Peyer's patch (tissue), 4 donors: Measurements from ENCODE around the gene AP1B1. TPM values are rescaled to one million over a fixed set of nuclear protein-coding genes. Genes with fewer than 3 reads are reported as not detected.

Experiments
- DNase-seq, 3 donors: peaks; one replicate each; pipeline ENCODE4 v3.0.0-alpha.2; 2017 to 2019
- H3K27ac ChIP-seq, 4 donors: fragments of 200-600 bp; sonication (generic); one replicate each; pipeline ENCODE4 v1.5.1; 2016 to 2019
- H3K27me3 ChIP-seq, 2 donors: fragments of 200-600 bp; sonication (generic); one replicate each; pipeline ENCODE4 v1.5.1; 2019
- H3K36me3 ChIP-seq, 3 donors: fragments of 200-600 bp; sonication (generic); one replicate each; pipeline ENCODE4 v1.5.1; 2016 to 2019
- H3K4me1 ChIP-seq, 4 donors: fragments of 200-600 bp; sonication (generic); one replicate each; pipeline ENCODE4 v1.5.1; 2016 to 2019
- H3K4me3 ChIP-seq, 4 donors: fragments of 200-600 bp; sonication (generic); 1 replicate in 3 of 4; 2 replicates in 1 of 4; pipeline ENCODE4 v1.5.1; 2016 to 2019; ENCODE audit warnings: mild to moderate bottlenecking in 1 of 4
- H3K9me3 ChIP-seq, 4 donors: fragments of 200-600 bp; sonication (generic); one replicate each; pipeline ENCODE4 v1.5.1; 2016 to 2019; ENCODE audit warnings: mild to moderate bottlenecking in 1 of 4
- POLR2A ChIP-seq, 2 donors: fragments of 450-650 bp; IDR thresholded peaks; one replicate each; pipeline ENCODE4 v1.5.1; 2017; ENCODE audit warnings: antibody characterized with exemption in 2 of 2, mild to moderate bottlenecking in 2 of 2, moderate library complexity in 2 of 2
- total RNA-seq, 4 donors: library from RNA; depleted of rRNA; stranded (reverse); fragments of >200 nt; gene quantifications; one replicate each; pipeline ENCODE4 v1.1.0, GENCODE V29; 2016
- TF ChIP-seq, protein P1 (sequence below), 6 experiments: fragments of 450-650 bp in 4 of 6; fragments of 200-600 bp in 2 of 6; sonication (generic) in 1 of 6; IDR thresholded peaks; one replicate each; pipeline ENCODE4 v1.5.1; 2017 to 2019; ENCODE audit warnings: antibody characterized with exemption in 6 of 6, mild to moderate bottlenecking in 3 of 6, moderate library complexity in 1 of 6

AP1B1 gene
- total RNA-seq, 4 donors from 2014 or later = 109 to 135 (median 124) TPM

- TF ChIP-seq, protein P1, sequence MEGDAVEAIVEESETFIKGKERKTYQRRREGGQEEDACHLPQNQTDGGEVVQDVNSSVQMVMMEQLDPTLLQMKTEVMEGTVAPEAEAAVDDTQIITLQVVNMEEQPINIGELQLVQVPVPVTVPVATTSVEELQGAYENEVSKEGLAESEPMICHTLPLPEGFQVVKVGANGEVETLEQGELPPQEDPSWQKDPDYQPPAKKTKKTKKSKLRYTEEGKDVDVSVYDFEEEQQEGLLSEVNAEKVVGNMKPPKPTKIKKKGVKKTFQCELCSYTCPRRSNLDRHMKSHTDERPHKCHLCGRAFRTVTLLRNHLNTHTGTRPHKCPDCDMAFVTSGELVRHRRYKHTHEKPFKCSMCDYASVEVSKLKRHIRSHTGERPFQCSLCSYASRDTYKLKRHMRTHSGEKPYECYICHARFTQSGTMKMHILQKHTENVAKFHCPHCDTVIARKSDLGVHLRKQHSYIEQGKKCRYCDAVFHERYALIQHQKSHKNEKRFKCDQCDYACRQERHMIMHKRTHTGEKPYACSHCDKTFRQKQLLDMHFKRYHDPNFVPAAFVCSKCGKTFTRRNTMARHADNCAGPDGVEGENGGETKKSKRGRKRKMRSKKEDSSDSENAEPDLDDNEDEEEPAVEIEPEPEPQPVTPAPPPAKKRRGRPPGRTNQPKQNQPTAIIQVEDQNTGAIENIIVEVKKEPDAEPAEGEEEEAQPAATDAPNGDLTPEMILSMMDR (IDR thresholded peaks at IDR 0.05) = no peak
- no peak for TF ChIP-seq POLR2A (IDR thresholded peaks at IDR 0.05)
- Histone ChIP-seq H3K36me3 (no peaks in the 10 kb centered on the region), H3K4me3 (no peak overlapping the region), H3K27me3 (no peaks in the 10 kb centered on the region), H3K27ac (no peak overlapping the region), H3K4me1 (no peaks in the 10 kb centered on the region), H3K9me3 (no peaks in the 10 kb centered on the region)
- DNase-seq = no peak
These were observed 12.2 kb upstream of the AP1B1 start for GRCh38 chr22:29400576-29400975.

DNA sequence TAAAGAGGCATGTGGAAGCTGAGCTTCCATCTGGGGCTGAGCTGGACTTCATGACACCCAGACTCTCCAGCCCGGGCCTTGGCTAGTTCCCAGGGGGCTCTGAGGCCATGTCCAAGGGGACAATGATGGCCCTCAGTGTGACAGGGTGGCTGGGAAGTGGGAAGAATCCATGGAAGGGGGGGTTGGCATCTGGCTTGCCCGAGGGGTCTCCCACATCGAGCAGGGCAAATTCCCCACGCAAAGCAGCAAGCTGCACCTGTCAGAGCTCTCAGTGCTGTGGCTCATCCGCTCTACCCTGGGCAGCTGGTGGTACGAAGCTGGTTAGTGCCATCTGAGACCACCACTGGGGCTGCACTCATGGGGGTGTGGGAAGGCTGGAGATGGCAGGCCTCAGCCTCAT, 9.4 kb upstream of the AP1B1 start:
- H3K9me3 ChIP-seq = no peaks in the 10 kb centered on the region
- TF ChIP-seq POLR2A (IDR thresholded peaks at IDR 0.05) = no peak
- TF ChIP-seq, protein P1 (IDR thresholded peaks at IDR 0.05) = no peak
- peaks cover 0 to 20% (median 0%) of the 10 kb centered on the region in 4 donors for H3K4me1 ChIP-seq
- no peaks in the 10 kb centered on the region for H3K27me3 ChIP-seq
- H3K36me3 ChIP-seq = no peaks in the 10 kb centered on the region
- no peak overlapping the region for H3K4me3 ChIP-seq
- H3K27ac ChIP-seq = no peak overlapping the region
- no peak for DNase-seq

DNA sequence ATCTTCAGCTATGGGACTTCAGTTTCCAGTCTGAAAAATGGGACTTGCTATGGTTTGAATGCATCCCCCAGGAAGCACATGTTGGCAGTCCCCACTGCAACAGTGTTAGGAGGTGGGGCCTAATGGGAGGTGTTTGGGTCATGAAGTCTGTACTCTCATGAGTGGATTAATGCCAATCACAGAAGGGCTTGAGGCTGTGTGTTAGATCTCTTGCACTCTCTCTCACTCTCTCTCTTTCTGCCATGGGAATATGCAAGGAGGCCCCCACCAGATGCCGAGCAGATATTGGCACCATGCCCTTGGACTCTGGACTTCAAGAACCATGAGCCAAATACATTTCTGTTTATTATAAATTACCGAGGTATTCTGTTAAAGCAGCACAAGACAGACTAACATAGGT, 7.8 kb upstream of the AP1B1 start:
- no peak for DNase-seq
- no peak for TF ChIP-seq POLR2A (IDR thresholded peaks at IDR 0.05)
- TF ChIP-seq, protein P1 (IDR thresholded peaks at IDR 0.05) = no peak
- Histone ChIP-seq H3K9me3 (no peaks in the 10 kb centered on the region), H3K4me1 (peaks cover 0 to 21% (median 0%) of the 10 kb centered on the region in 4 donors), H3K4me3 (no peak overlapping the region), H3K36me3 (no peaks in the 10 kb centered on the region), H3K27ac (no peak overlapping the region), H3K27me3 (no peaks in the 10 kb centered on the region)

DNA sequence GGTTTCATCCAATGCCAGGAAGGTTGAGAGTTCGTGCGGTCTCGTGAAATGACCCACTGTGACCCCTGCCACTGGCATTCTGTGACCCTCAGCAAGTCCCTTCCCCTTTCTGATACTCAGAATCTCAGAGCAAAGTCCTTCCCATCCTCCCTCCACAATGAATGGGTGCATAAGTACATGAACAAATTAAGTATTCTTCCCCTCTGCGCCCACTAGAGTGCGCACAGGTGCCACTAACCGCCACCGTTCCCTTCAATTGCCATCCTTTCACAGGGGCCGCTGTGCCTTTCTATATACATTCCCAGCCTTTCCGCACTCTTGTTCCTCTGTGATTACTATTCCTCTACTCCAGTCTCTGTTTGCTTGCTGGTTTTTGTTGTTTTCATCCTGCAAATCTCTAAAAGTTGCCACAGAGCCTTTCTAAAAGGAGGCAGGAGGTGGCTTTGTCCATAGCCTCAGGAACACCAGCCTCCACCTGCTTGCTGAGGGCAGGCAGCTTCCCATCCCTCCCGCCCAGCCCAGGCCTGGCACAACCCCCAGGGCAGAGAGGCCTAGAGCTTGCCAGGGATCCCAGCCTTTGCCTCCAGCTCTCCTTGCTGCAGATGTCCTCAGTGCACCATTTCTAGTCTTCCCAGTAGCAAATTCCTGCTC, 6.7 kb upstream of the AP1B1 start:
- H3K27ac ChIP-seq = no peak overlapping the region
- no peaks in the 10 kb centered on the region for H3K9me3 ChIP-seq
- peak; percentile 73 to 91 (median 75) for DNase-seq
- H3K36me3 ChIP-seq = no peaks in the 10 kb centered on the region
- no peak overlapping the region for H3K4me3 ChIP-seq
- H3K4me1 ChIP-seq = peaks cover 0 to 21% (median 0%) of the 10 kb centered on the region in 4 donors
- no peaks in the 10 kb centered on the region for H3K27me3 ChIP-seq
- TF ChIP-seq, protein P1 (IDR thresholded peaks at IDR 0.05) = peak; percentile 48 to 87 (median 81)
- no peak for TF ChIP-seq POLR2A (IDR thresholded peaks at IDR 0.05)

DNA sequence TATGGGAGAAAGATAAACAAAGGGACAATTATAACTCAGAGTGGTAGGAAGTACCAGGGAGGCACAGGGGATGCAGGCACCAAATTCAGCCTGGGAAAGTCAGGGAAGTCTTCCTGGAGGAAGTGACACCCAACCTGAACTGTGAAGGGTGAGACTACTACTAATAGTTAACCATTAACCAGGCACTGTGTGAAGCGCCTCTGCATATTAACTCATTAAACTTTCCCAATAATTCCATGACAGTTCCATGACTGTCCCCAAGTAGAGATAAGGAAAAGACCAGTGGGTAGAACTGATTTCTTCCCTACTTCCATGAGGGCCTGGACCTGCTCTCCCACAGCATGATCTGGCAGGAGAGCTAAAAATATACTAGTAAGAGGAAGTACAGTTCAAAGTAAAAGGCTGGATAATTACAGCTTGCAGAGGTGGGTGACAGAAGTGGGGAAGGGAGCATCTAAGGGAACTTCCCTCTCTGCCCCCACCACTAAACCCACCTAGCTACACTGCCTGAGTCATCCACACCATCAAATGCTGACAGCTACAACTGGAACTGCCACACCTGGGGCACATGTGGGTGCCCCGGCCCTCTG, 4.7 kb upstream of the AP1B1 start:
- no peaks in the 10 kb centered on the region for H3K36me3 ChIP-seq
- H3K4me3 ChIP-seq = no peak overlapping the region
- no peaks in the 10 kb centered on the region for H3K9me3 ChIP-seq
- no peak for DNase-seq
- no peak overlapping the region for H3K27ac ChIP-seq
- TF ChIP-seq, protein P1 (IDR thresholded peaks at IDR 0.05) = no peak
- TF ChIP-seq POLR2A (IDR thresholded peaks at IDR 0.05) = no peak
- H3K27me3 ChIP-seq = no peaks in the 10 kb centered on the region
- peaks cover 0 to 26% (median 2%) of the 10 kb centered on the region in 4 donors for H3K4me1 ChIP-seq
